OCI-LY1 (cell line): ENCODE data around the gene SLC26A8.

Source experiments
- EZH2 ChIP-seq: fragments of 200-600 bp; sonication (generic), shearing (Covaris generic); IDR thresholded peaks from 2 replicates; pipeline ENCODE4 v1.8.0; 2017; ENCODE audit warnings: borderline replicate concordance, mixed run types, mild to moderate bottlenecking, antibody characterized with exemption, low read length, moderate library complexity, mixed read lengths
- TF ChIP-seq, protein P1 (sequence below): fragments of 200-600 bp; sonication (generic), shearing (Covaris generic); IDR thresholded peaks from 2 replicates; pipeline ENCODE4 v1.5.1; 2017; ENCODE audit warnings: mild to moderate bottlenecking, antibody characterized with exemption, low read length, moderate library complexity, mixed read lengths

DNA sequence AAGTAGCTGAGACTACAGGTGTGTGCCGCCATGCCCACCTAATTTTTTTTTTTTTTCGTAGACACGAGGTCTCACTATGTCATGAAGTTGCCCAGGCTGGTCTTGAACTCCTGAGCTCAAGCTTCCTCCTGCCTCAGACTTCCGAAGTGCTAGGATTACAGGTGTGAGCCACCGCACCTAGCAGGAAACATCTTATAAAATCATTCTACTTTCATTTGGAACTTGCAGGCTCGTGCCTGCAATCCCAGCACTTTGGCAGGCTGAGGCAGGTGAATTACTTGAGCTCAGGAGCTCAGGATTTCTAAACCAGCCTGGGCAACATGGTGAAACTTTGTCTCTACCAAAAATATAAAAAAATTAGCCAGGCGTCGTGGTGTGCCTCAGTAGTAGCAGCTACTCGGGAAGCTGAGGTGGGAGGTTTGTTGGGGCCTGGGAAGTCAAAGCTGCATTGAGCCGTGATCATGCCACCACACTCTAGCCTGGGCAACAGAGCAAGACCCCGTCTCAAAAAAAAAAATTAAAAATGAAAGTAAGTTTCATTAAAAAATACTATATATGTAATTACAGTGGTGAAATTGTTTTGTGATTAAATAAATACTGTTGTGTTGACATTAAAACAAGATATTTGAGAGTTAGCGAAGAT lies 18.3 kb upstream of the SLC26A8 start:
- TF ChIP-seq, protein P1, sequence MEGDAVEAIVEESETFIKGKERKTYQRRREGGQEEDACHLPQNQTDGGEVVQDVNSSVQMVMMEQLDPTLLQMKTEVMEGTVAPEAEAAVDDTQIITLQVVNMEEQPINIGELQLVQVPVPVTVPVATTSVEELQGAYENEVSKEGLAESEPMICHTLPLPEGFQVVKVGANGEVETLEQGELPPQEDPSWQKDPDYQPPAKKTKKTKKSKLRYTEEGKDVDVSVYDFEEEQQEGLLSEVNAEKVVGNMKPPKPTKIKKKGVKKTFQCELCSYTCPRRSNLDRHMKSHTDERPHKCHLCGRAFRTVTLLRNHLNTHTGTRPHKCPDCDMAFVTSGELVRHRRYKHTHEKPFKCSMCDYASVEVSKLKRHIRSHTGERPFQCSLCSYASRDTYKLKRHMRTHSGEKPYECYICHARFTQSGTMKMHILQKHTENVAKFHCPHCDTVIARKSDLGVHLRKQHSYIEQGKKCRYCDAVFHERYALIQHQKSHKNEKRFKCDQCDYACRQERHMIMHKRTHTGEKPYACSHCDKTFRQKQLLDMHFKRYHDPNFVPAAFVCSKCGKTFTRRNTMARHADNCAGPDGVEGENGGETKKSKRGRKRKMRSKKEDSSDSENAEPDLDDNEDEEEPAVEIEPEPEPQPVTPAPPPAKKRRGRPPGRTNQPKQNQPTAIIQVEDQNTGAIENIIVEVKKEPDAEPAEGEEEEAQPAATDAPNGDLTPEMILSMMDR, result no peak
- TF ChIP-seq EZH2, result no peak
